ENCODE results near the gene C4BPA. TPM values are rescaled to one million over a fixed set of nuclear protein-coding genes. Genes with fewer than 3 reads are reported as not detected.

Gene C4BPA
- total RNA-seq, 4 donors from 2014 or later: not detected

GRCh38 chr1:207058878-207059867 lies 44.9 kb upstream of the C4BPA start:
- no peak overlapping the region for H3K4me3 ChIP-seq (replicated peaks in 1 of 3)
- intact Hi-C loops (cut with DNase I): no loop called here
- peaks cover 36 to 60% of the 10 kb centered on the region in 2 donors for H3K4me1 ChIP-seq
- peak in 3 of 6 experiments; percentile 15 to 41 (median 23) for TF ChIP-seq CTCF (IDR thresholded peaks at IDR 0.05)
- peak in 1 of 2 donors; percentile 69 for TF ChIP-seq POLR2A (IDR thresholded peaks at IDR 0.05)
- H3K36me3 ChIP-seq: peaks cover 14 to 15% of the 10 kb centered on the region in 2 donors
- no peaks in the 10 kb centered on the region for H3K27me3 ChIP-seq
- 35 to 42% methylated on average over 6 of the region's 6 CpGs for WGBS, 2 donors
- peak; percentile 64 to 72 for DNase-seq
- peak overlapping the region; percentile 87 to 100 (median 93) for H3K27ac ChIP-seq
- H3K9me3 ChIP-seq: no peaks in the 10 kb centered on the region

- WGBS, 2 donors: 36 to 47% methylated on average over 4 of the region's 4 CpGs
- Histone ChIP-seq H3K4me1 (peaks cover 40 to 56% of the 10 kb centered on the region in 2 donors), H3K9me3 (no peaks in the 10 kb centered on the region), H3K36me3 (peaks cover 14 to 15% of the 10 kb centered on the region in 2 donors), H3K4me3 (replicated peaks in 1 of 3) (no peak overlapping the region), H3K27ac (peak overlapping the region; percentile 87 to 100 (median 93)), H3K27me3 (no peaks in the 10 kb centered on the region)
- DNase-seq: peak; percentile 54 to 65
- intact Hi-C loops (cut with DNase I): no loop called here
- TF ChIP-seq POLR2A (IDR thresholded peaks at IDR 0.05) (no peak), CTCF (IDR thresholded peaks at IDR 0.05) (no peak)
Observed at GRCh38 chr1:207059881-207060280, 44.2 kb upstream of the C4BPA start.

- intact Hi-C loops (cut with DNase I): no loop called here
- H3K9me3 ChIP-seq: no peaks in the 10 kb centered on the region
- peaks cover 15 to 16% of the 10 kb centered on the region in 2 donors for H3K36me3 ChIP-seq
- TF ChIP-seq CTCF (IDR thresholded peaks at IDR 0.05) (no peak), POLR2A (IDR thresholded peaks at IDR 0.05) (no peak)
- peaks cover 47 to 59% of the 10 kb centered on the region in 2 donors for H3K4me1 ChIP-seq
- no peaks in the 10 kb centered on the region for H3K27me3 ChIP-seq
- no peak for DNase-seq
- no peak overlapping the region for H3K4me3 ChIP-seq (replicated peaks in 1 of 3)
- peak overlapping the region; percentile 87 to 100 (median 93) for H3K27ac ChIP-seq
- WGBS, 2 donors: 58 to 67% methylated on average over 3 of the region's 3 CpGs
Observed at GRCh38 chr1:207060596-207060995, 43.4 kb upstream of the C4BPA start.

GRCh38 chr1:207062058-207062457 lies 42.0 kb upstream of the C4BPA start:
- H3K4me3 ChIP-seq (replicated peaks in 1 of 3): no peak overlapping the region
- intact Hi-C loops (cut with DNase I): no loop called here
- peaks cover 55 to 63% of the 10 kb centered on the region in 2 donors for H3K4me1 ChIP-seq
- H3K27me3 ChIP-seq: no peaks in the 10 kb centered on the region
- DNase-seq: no peak
- no peak for TF ChIP-seq POLR2A (IDR thresholded peaks at IDR 0.05)
- TF ChIP-seq CTCF (IDR thresholded peaks at IDR 0.05): no peak
- WGBS, 2 donors: 90 to 100% methylated on average over 1 of the region's 1 CpG
- H3K9me3 ChIP-seq: no peaks in the 10 kb centered on the region
- peaks cover 15 to 17% of the 10 kb centered on the region in 2 donors for H3K36me3 ChIP-seq
- H3K27ac ChIP-seq: peak overlapping the region in 2 of 3 donors; percentile 41 to 88

- peaks cover 15 to 17% of the 10 kb centered on the region in 2 donors for H3K36me3 ChIP-seq
- no peaks in the 10 kb centered on the region for H3K9me3 ChIP-seq
- 93 to 98% methylated on average over 5 of the region's 5 CpGs for WGBS, 2 donors
- no peaks in the 10 kb centered on the region for H3K27me3 ChIP-seq
- intact Hi-C loops (cut with DNase I): no loop called here
- no peak for DNase-seq
- H3K4me1 ChIP-seq: peaks cover 62 to 67% of the 10 kb centered on the region in 2 donors
- peak overlapping the region; percentile 75 to 91 (median 88) for H3K27ac ChIP-seq
- TF ChIP-seq POLR2A (IDR thresholded peaks at IDR 0.05): no peak
- no peak overlapping the region for H3K4me3 ChIP-seq (replicated peaks in 1 of 3)
Observed at GRCh38 chr1:207063014-207063413, 41.0 kb upstream of the C4BPA start.

Measured in thyroid gland (tissue), 4 donors.